ENCODE measurements around the gene GLT6D1.

The GLT6D1 gene

GRCh38 chr9:135620558-135620957 is 18.8 kb downstream of the GLT6D1 start:
- no peak for DNase-seq

DNA sequence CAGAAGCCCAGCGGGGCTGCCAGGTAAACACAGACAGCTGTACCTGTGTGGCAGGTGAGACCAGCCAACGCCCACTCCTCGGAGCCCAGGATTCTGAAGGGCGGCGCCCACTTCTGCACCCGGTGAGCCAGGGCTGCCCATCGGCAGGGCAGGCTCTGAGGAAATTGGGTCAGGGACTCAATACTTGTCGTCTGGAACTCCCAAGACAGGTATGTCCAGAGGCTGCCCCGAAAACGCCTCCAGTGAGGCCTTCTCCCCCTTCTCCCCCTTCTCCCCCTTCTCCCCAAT is 19.8 kb downstream of the GLT6D1 start:
- DNase-seq, result no peak

DNA sequence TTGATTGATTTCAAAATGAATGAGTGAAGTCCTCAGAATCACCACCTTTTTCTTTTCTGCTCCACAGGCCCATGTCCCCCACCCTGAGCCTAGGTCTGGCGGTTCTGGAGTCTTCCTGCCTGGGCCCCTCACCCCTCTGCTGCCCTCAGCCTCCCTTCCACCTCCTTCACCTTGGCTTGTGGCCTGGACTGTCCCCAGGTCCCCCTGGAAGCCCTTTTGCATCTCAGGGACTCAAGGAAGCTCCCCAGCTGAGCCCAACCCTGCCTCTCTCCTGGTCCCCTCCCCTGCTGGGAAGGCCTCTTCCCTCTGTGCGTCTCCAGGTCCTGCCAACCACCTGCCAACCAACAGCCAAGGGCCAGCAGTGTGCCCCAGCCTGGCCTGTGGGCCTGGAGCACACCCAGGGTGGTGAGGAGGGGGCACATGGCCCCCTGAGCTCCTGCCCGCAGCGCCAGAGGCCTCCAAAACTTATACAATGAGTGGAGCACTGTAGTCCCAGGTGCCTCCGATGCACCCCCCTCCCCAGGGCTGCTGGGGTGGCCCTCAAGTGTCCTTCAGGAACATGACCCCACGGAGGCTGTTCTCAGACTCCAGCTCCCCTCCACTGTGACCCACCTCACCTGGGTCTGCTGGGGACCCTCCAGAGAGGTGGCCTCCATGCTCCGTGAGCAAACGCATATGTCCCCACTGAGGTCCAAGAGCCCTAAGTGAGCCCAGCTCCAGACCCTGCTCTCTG is 20.3 kb downstream of the GLT6D1 start:
- DNase-seq, result no peak

- no peak for DNase-seq
Observed at GRCh38 chr9:135617991-135618411, 21.3 kb downstream of the GLT6D1 start.

GRCh38 chr9:135617538-135617900 is 21.8 kb downstream of the GLT6D1 start:
- DNase-seq, result no peak

- DNase-seq, result no peak
Observed at GRCh38 chr9:135616619-135617537, 22.5 kb downstream of the GLT6D1 start.

DNA sequence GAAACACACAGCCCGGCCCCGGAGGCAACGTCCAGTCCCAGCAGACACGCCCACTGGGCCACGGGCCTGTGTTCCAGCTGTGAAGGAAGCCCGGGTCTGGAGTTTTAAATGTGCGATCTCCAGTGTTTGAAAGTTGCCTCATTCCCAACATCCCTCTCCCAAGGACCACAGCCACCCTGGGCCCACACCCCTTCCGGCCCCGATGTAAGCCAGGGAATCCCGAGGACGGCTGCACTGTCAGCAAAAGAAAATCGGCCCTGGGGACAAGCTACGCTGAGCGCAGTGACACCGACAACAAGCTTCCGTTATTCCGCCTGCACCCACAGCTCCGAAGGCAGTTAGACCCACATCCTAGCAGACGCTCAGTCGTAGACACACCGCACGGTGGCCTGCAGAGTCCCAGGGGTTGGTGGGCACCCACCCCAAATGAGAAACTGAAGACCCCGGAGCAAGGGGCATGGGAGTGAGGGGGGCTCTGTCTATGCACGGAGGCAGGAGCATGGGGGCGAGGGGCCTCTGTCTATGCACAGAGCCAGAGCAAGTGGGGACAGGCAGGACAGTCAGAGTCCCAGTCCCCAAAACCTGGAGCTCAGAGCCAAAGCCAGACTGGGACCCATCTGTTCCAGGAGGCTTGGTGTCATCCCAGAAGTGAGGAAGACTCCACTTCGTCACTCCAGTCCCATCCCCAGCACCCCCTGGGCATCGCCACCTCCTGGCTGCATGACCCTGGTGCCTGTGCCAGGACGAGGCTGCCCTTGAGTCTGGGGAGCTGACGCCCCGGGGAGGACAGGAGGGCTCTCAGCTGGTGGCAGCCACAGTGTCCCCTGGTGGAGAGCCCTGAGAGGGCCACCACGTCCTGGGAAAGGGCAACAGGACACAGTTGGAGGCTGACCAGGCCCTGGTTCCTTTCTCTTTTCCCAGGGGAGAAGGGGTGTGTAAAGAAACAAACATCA is 23.4 kb downstream of the GLT6D1 start:
- peak in 1 of 2 experiments; percentile 4 for DNase-seq

DNA sequence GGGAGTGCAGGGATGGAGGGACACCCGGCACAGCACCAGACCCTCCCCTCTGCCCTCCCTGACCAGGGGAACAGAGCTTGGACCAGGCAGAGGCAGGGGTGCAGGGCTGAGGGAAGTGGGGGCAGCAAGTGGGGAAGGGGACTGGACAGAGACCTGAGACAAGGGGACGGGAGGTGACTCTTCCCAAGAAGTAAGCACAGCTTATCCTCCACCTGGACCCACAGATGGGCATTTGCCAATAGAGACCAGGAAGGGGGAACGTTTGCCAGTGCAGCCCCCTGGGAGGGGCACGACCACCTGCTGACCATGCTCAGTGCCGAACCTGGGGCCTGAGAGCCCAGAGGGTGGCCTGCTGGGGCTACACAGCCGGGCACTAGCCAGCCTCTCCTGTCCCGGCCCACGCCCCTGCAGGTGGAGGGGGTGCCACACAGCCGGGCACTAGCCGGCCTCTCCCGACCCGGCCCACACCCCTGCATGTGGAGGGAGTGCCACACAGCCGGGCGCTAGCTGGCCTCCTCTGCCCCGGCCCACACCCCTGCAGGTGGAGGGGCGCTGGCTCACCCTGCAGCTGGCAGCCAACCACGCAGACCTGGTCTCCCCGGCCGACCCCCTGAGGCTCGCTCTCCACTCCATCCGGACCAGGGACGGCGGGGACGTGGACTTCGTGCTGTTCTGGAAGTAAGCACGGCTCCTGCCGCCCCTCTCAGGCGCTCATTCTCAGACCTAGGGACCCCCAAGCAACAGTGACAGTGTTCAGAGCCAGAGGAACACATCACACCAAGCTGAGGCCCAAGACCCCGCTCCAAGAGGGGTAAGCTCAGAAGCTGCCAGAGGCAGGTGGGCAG is 24.3 kb downstream of the GLT6D1 start:
- no peak for DNase-seq

GRCh38 chr9:135613946-135614805 is 25.2 kb downstream of the GLT6D1 start:
- no peak for DNase-seq

GRCh38 chr9:135612981-135613910 is 26.1 kb downstream of the GLT6D1 start:
- no peak for DNase-seq

GRCh38 chr9:135612437-135612836 is 26.9 kb downstream of the GLT6D1 start:
- DNase-seq, result no peak

- no peak for DNase-seq
Observed at GRCh38 chr9:135611875-135612209, 27.5 kb downstream of the GLT6D1 start.

DNA sequence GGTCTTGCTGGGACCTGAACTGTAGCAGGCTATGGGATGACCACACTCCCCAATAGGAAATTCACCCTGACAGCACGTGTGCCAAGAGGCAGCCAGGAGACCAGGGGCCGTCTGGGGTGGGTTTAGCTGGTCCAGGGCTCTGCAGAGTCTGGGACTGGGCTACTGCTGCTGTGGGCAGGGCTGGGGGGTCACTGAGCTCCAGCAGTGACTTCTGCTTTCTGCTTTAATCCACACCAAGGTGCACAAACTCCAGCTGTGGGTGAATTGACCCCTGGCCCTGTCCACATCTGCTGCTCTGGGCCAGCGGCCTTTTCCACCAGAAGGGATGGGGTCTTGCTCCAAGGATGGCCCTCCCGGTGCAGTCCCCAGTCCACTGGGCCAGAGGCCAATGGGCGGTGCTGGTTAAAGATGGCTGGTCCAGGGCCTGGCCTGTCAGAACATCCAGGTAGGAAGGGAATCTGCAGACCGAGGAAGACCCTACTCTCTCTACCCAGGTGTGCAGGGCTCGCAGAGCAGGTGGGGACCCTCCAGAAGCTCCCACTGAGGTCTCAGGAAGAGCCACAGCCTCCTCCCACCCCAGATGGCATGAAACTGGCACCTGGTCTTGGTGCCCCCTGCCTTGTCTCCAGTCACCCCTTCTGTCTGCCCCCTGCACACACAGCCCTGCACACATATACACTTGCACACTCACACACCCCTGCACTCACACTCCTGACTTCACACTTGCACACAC is 28.0 kb downstream of the GLT6D1 start:
- DNase-seq, result no peak

DNA sequence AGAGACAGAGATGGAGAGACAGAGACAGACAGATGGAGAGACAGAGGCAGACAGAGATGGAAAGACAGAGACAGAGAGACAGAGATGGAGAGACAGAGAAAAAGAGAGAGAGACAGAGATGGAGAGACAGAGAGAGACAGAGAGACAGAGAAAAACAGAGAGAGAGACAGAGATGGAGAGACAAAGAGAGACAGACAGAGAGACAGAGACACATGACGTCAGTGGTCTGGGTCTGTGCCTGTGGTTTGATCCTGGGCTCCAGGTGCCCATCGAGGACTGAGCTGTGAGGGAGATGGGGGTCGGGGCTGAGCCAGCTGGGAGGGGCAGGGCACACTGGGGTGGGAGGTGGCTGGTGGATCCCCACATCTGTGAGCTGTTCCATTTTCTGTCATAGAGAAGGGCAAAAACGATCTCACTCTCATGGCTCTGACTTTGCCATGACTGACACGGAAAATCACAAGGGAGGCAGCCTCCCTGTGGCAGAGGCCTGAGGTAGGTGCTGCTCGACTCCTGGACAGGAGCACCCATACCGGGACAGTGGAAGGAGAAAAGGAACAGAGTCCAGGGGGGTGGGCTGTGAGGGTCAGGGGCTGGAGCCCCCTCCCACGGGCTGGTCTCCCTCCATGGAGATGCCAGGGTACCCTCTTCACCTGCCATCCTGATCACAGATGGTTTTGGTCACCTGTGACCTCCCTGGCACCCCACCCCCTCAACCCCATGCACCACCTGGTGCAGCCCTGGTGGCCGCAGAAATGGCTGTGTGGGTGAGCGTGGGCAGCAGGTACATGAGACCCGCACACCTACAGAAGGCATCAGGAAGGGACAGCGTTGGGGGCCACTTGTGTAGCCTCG is 28.8 kb downstream of the GLT6D1 start:
- no peak for DNase-seq

GRCh38 chr9:135609366-135609955 is 29.9 kb downstream of the GLT6D1 start:
- no peak for DNase-seq

GRCh38 chr9:135608999-135609317 is 30.4 kb downstream of the GLT6D1 start:
- DNase-seq, result no peak

- DNase-seq, result no peak
Observed at GRCh38 chr9:135608294-135608998, 30.9 kb downstream of the GLT6D1 start.
